Stimulated activated CD4-positive, alpha-beta T cell treated with anti-CD3 and anti-CD28 coated beads, TNF-alpha, amount 100 ng/mL, for 4 hours (primary cell): ENCODE measurements around the gene KIRREL3.

ENCODE experiments used
- DNase-seq, 3 experiments: peaks; one replicate each; pipeline ENCODE4 v3.0.0-alpha.2; 2020; ENCODE audit warnings: low read depth in 3 of 3

Gene KIRREL3

GRCh38 chr11:126914941-126915340 is 85.6 kb downstream of the KIRREL3 start:
- DNase-seq = no peak

GRCh38 chr11:126914166-126914565 is 86.4 kb downstream of the KIRREL3 start:
- no peak for DNase-seq

GRCh38 chr11:126904520-126904919 is 96.0 kb downstream of the KIRREL3 start:
- DNase-seq = no peak

GRCh38 chr11:126901783-126902182 is 98.8 kb downstream of the KIRREL3 start:
- no peak for DNase-seq

GRCh38 chr11:126899961-126900748 is 100.4 kb downstream of the KIRREL3 start:
- no peak for DNase-seq

- DNase-seq = no peak
Observed at GRCh38 chr11:126898802-126899201, 101.8 kb downstream of the KIRREL3 start.

- DNase-seq = no peak
Observed at GRCh38 chr11:126897430-126897829, 103.1 kb downstream of the KIRREL3 start.

GRCh38 chr11:126896025-126896424 is 104.5 kb downstream of the KIRREL3 start:
- DNase-seq = no peak

- DNase-seq = no peak
Observed at GRCh38 chr11:126893796-126894195, 106.8 kb downstream of the KIRREL3 start.

GRCh38 chr11:126892756-126893155 is 107.8 kb downstream of the KIRREL3 start:
- DNase-seq = no peak

GRCh38 chr11:126891556-126892217 is 108.9 kb downstream of the KIRREL3 start:
- DNase-seq = no peak

- no peak for DNase-seq
Observed at GRCh38 chr11:126890561-126890960, 110.0 kb downstream of the KIRREL3 start.

GRCh38 chr11:126888115-126888712 is 112.4 kb downstream of the KIRREL3 start:
- no peak for DNase-seq

- DNase-seq = no peak
Observed at GRCh38 chr11:126886636-126887035, 113.9 kb downstream of the KIRREL3 start.

- DNase-seq = no peak
Observed at GRCh38 chr11:126886085-126886484, 114.5 kb downstream of the KIRREL3 start.

- no peak for DNase-seq
Observed at GRCh38 chr11:126884594-126884993, 116.0 kb downstream of the KIRREL3 start.

GRCh38 chr11:126884192-126884591 is 116.4 kb downstream of the KIRREL3 start:
- no peak for DNase-seq

- no peak for DNase-seq
Observed at GRCh38 chr11:126880872-126881271, 119.7 kb downstream of the KIRREL3 start.

GRCh38 chr11:126879516-126879915 is 121.1 kb downstream of the KIRREL3 start:
- no peak for DNase-seq

GRCh38 chr11:126878913-126879482 is 121.6 kb downstream of the KIRREL3 start:
- no peak for DNase-seq

GRCh38 chr11:126874831-126875230 is 125.7 kb downstream of the KIRREL3 start:
- DNase-seq = no peak

GRCh38 chr11:126874276-126874675 is 126.3 kb downstream of the KIRREL3 start:
- no peak for DNase-seq

- no peak for DNase-seq
Observed at GRCh38 chr11:126871792-126872191, 128.8 kb downstream of the KIRREL3 start.
